Inferior parietal cortex (tissue), 1 donor: ENCODE measurements around the gene PHC1.

Source experiments
- DNase-seq: peaks from one replicate; pipeline ENCODE4 v3.0.0-alpha.2; 2016; ENCODE audit errors: extremely low spot score

Gene PHC1

DNA sequence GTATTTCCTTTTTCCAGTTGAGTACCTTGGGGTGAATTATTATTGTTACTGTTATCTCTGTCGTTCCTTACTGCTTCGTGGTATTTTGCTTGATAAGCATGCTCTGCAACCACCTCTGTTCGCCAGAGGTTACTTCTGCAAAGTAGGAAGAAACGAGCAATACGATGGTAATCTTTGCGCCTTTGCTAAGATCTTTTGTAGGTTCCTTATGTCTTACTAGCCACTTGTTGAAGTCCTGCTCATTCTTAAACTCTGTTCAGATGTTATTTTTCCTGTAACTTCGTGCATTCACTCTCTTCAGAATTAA is 35.9 kb downstream of the PHC1 start:
- DNase-seq, result no peak

DNA sequence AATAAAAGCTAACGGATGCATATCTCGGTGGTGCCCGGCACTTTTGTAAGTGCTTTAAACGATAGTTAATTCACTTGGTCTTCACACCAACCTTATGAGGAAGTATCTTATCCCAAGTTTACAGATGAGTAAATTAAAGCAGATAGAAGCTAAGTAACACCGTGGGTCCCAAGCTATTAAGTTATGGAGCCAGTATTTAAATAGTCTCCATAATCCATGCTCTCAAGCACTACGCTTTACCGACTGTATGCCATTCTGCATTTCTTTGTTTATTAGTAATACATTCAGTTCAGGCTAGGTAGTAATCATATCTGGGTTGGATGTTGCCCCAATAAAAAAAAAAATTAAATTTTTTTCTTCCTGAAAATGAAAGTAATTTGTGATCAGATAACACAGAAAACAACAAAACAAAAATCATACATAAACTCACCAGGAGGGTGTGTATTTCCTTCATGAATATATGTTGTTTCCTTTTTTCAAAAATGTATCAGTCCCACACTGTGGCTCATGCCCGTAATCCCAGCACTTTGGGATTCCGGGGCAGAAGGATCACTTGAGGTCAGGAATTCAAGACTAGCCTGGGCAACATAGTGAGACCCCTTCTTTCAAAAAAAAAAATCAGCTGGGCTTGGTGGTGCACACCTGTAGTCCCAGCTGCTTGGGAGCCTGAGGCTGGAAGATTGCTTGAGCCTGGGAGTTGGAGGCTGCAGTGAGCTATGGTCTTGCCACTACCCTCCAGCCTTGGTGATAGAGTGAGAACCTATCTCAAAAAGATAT is 36.6 kb downstream of the PHC1 start:
- no peak for DNase-seq

- no peak for DNase-seq
Measured at GRCh38 chr12:8951744-8952143, 37.4 kb downstream of the PHC1 start.

DNA sequence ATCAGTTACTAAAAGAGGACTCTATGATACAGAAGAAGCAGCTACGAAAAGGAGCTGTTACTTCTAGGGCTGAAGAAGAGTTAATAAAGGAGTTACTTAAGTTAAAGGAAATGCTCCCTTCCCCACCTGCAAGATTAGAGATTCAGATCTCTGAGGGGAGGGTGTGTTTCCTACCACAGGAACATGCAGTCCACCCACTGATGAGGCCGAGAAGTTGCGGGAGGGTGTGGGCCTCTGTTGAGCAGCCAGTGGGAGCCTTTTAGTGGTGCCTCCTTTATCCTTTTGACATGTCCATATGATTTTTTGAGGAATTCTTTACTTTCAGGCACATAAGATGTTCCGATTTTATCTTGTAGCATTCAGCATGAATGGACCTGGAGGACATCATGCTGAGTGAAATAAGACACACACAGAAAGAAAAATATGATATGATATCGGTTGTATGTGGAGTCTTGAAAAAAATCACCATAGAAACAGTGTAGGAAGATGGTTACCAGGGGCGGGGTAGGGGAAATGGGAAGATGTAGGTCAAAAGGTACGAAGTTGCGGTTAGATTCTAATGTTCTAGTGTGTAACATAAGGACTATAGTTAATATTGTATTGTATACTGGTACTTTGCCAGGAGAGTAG is 39.6 kb downstream of the PHC1 start:
- no peak for DNase-seq

GRCh38 chr12:8956073-8956472 is 41.8 kb downstream of the PHC1 start:
- no peak for DNase-seq

DNA sequence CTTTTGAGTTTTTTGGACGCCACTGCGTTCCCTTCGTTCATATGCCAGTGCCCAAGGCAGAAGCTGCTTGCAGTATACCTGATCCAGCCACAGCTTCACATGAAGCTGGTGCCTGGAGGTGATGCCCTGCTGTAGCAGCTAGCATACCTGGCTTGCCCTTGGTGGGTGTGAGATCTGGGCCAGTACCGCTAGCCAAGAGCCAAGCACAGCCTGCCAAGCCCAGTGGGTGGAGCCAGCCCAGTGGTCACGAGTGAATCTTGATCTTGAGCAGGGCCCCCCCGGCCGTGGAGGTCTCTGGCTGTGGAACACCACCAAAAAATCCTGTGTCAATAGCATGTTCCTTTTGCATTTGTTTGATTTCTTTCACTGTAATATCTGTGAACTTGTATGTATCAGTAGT is 42.5 kb downstream of the PHC1 start:
- DNase-seq, result no peak

DNA sequence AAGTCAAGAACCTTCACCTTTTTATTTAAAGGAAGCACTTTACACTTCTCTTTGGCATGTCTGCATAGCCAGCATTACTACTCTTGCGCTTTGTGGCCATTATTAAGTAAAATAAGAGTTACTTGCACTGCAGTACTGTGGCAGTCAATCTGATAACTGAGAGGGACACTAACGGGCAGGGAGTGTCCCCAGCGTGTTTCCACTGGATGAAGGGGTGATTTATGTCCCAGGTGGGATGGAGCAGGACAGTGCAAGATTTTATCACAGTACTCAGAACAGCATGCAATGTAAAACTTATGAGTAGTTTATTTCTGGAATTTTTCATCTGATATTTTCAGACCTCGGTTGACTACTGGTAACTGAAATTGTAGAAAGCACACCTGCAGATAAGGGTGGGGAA is 43.3 kb downstream of the PHC1 start:
- no peak for DNase-seq

- DNase-seq, result no peak
Measured at GRCh38 chr12:8958066-8958465, 43.8 kb downstream of the PHC1 start.

DNA sequence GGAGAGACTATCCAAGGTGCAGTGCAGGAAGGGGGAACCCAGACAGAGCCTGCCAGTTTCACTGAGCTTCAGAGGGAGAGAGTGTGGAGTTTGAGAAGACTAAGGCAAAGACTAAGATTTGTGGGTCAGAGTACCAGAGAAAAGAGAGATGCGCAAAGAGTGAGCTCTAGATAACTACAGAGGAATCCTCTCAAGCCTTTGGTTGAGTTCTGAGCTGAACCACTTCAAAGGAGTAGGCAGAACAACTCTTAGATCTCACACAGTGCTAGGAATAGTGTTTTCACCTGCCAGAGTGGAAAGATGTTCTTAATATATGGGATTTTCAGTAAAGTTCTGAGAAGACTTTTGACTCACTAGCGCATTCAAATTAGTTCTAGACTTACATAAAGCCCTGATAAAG is 45.9 kb downstream of the PHC1 start:
- no peak for DNase-seq

DNA sequence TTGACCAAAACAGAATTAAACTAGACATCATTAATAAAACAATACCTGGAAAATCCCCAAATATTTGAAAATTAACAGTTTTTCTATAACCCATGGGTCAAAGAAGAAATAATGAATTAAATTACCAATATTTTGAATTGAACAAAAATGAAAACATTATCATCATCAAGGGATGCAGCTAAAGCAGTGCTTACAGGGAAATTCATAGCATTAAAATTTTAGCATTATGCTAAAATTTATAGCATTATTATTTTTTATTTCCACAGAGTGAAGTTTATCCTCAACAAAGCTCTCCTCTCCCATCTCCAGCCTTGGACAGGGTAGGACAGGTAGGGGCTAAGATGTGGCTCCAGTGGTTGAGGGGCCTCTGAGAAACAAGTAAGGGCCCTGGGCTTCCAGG is 54.5 kb downstream of the PHC1 start:
- no peak for DNase-seq

GRCh38 chr12:8969861-8970411 is 55.6 kb downstream of the PHC1 start:
- no peak for DNase-seq

- DNase-seq, result no peak
Measured at GRCh38 chr12:8970432-8970831, 56.1 kb downstream of the PHC1 start.

DNA sequence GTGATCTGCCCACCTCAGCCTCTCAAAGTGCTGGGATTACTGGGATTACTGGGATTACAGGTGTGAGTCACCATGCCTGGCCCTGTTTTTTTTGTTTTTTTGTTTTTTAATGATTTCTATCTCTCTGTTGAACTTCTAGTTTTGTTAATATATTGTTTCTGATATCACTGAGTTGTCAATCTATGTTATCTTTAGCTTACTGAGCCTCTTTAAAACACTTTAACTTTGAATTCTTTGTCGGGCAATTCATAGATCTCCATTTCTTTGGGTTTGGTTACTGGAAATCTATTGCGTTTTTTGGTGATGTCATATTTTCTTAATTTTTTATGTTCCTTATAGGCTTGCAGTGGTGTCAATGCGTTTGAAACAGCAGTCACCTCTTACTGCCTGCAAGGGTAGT is 65.8 kb downstream of the PHC1 start:
- no peak for DNase-seq

- no peak for DNase-seq
Measured at GRCh38 chr12:8985213-8985754, 71.0 kb downstream of the PHC1 start.

DNA sequence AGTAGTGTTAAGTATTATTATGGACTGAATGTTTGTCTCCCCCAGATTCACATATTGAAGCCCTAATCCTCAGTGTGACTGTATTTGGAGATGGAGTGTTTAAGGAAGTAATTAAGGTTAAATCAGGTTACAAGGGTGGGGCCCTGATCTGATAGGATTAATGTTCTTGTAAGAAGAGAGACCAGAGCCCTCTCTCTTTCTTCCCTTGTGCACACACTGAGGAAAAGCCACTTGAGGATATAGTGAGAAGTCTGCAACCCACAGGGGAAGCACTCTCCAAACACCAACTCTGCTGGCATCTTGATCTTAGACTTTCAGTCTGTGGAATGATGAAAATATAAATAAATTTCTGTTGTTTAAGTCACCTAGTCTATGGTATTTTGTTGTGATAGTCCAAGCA is 72.9 kb downstream of the PHC1 start:
- DNase-seq, result no peak

DNA sequence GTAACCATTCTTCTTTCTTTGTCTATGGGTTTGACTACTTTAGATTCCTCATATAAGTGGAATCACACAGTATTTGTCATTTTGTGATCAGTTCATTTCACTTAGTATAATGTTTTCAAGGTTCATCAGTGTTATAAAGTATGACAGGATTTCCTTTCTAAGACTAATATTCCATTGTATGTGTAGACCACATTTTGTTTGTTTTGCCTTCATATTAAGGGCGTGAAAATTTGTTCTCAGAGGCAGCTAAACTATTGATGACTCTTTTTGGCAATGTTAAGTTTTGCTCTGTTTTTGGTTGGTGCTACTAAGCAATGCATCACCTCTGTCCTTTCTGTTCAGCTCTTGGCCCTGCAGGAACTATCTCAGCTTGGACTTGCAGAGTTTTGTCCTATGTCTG is 73.4 kb downstream of the PHC1 start:
- no peak for DNase-seq

DNA sequence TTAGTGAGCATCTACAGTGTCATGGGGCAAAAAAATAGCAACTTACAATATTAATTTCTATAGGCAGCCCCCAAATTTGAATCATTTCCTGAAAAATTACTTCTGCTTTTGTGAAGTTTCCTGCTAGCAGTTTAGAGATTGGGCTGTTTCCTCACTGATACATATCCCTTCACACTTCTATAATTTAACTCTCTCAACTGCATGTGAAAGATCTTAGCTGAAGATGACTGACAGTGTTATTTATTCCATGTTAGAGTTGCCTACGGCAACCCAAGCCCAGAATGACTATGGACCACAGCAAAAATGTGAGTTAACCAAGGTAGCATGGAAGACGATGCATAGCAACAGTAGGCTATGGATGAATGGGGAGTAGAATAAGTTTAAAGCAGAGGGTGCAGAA is 75.1 kb downstream of the PHC1 start, which contains the start of gene KLRG1:
Gene KLRG1, plus strand, starts transcription at position 134 of the 400 bp plus-strand sequence. Its CDS starts 90 bp downstream, at position 224.
- no peak for DNase-seq
